Activated CD4-positive, alpha-beta T cell treated with anti-CD3 and anti-CD28 coated beads, Interleukin-10, Interleukin-2, amounts not matched to agents 100 ng/mL and 50 ng/mL, durations not matched to agents 16 hours and 8 hours (primary cell): ENCODE results near the gene EMILIN3.
"Not testable (repeated sequence)": the region's sequence is repeated elsewhere in the genome, so short reads cannot be mapped to it uniquely, and the experiment has no call there.

Experiments
- DNase-seq: peaks from one replicate; pipeline ENCODE4 v3.0.0-alpha.2; 2020

EMILIN3 gene

DNA sequence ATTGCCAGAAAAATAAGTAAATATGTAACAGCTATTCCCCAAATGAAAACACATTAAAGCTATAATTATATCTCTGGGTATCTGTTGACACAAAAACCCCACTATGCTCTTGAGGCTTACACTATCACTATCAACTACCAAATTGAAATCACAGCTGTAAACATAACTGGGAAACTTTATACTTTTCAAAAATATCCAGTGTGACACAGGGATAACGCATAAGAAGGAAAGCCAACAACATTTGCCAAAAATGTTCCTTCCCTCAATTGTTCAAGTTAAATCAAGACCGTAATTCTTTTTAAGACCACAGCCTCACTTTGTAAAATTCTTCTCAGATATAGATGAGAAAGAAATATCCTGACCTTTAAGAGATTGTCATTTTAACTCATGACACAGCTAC lies 52.2 kb downstream of the EMILIN3 start:
- no peak for DNase-seq

DNA sequence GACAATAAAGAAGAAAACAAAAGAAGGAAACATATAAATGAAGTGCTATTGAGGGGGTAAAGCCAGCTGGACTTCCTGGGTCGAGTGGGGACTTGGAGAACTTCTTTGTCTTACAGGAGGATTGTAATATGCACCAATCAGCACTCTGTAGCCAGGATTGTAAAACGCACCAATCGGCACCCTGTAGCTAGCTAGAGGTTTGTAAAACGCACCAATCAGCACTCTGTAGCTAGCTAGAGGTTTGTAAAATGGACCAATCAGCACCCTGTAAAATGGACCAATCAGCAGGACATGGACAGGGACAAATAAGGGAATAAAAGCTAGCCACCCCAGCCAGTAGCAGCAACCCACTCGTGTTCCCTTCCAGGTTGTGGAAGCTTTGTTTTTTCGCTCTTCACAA lies 54.6 kb downstream of the EMILIN3 start:
- DNase-seq: not testable (repeated sequence)
